IPS DF 4.7 (cell line): Measurements from ENCODE around the gene LHX4.

Source experiments
- DNase-seq: peaks from one replicate; pipeline ENCODE4 v3.0.0-alpha.2; 2013; ENCODE audit warnings: low spot score; ENCODE audit errors: extremely low read depth

The LHX4 gene

GRCh38 chr1:180257486-180257885 lies 27.4 kb downstream of the LHX4 start:
- no peak for DNase-seq

- DNase-seq, result no peak
Measured at GRCh38 chr1:180258290-180258689, 28.2 kb downstream of the LHX4 start.

- DNase-seq, result no peak
Measured at GRCh38 chr1:180258935-180259334, 28.9 kb downstream of the LHX4 start.

GRCh38 chr1:180259431-180260338 lies 29.6 kb downstream of the LHX4 start:
- DNase-seq, result no peak

GRCh38 chr1:180260541-180260940 lies 30.5 kb downstream of the LHX4 start:
- DNase-seq, result no peak

- no peak for DNase-seq
Measured at GRCh38 chr1:180261030-180261429, 31.0 kb downstream of the LHX4 start.

GRCh38 chr1:180261524-180262155 lies 31.6 kb downstream of the LHX4 start:
- DNase-seq, result no peak

GRCh38 chr1:180262628-180263488 lies 32.8 kb downstream of the LHX4 start:
- DNase-seq, result no peak

- no peak for DNase-seq
Measured at GRCh38 chr1:180264595-180264994, 34.5 kb downstream of the LHX4 start.

GRCh38 chr1:180265201-180265600 lies 35.1 kb downstream of the LHX4 start:
- DNase-seq, result no peak

GRCh38 chr1:180265871-180266270 lies 35.8 kb downstream of the LHX4 start:
- no peak for DNase-seq

- no peak for DNase-seq
Measured at GRCh38 chr1:180266275-180267210, 36.5 kb downstream of the LHX4 start.

GRCh38 chr1:180267211-180267561 lies 37.1 kb downstream of the LHX4 start:
- DNase-seq, result no peak

GRCh38 chr1:180267761-180268555 lies 37.9 kb downstream of the LHX4 start:
- no peak for DNase-seq

- no peak for DNase-seq
Measured at GRCh38 chr1:180268556-180269075, 38.6 kb downstream of the LHX4 start.

GRCh38 chr1:180269645-180270529 lies 39.8 kb downstream of the LHX4 start:
- DNase-seq, result no peak

GRCh38 chr1:180270530-180271271 lies 40.6 kb downstream of the LHX4 start:
- DNase-seq, result no peak
